ENCODE measurements around the gene SVEP1. TPM values are rescaled to one million over a fixed set of nuclear protein-coding genes. Genes with fewer than 3 reads are reported as not detected.

The SVEP1 gene
- total and polyA plus RNA-seq, 2 donors (not counting 1 experiment from before 2014, with no cell fraction given): not detected

DNA sequence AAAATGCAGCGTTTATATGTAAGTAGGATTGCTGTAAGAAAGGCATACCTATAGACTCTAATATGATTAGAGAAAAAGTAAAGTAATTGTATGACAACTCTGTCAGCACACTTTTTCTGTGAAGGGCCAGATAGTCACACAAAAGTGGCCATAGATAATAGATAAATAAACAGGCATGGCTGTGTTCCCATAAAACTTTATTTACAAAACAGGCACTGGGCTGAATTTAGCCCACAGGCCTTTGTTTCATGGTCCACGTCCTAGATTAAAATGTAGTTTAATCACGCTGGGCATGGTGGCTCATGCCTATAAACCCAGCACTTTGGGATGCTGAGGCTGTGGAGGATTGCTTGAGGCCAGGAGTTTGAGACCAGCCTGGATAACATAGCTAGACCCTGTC, 233.2 kb downstream of the SVEP1 start:
- H3K4me1 Mint-ChIP-seq: no peaks in the 10 kb centered on the region
- Histone ChIP-seq H3K9ac (ENCODE audit: low read length) (no peak overlapping the region), H3K79me2 (ENCODE audit: control insufficient read depth, insufficient read depth, low read length) (no peaks in the 10 kb centered on the region), H4K20me1 (ENCODE audit: control insufficient read depth, insufficient read depth, low read length, poor library complexity, severe bottlenecking) (no peaks in the 10 kb centered on the region), H3K4me1 (ENCODE audit: control insufficient read depth in 2 of 2, insufficient read depth in 2 of 2, low read length in 2 of 2) (no peaks in the 10 kb centered on the region), H3K4me3 (ENCODE audit: control extremely low read depth in 1 of 5, extremely low read depth in 1 of 5, insufficient read depth in 1 of 5, low read depth in 2 of 5, low read length in 4 of 5) (no peak overlapping the region), H2AFZ (ENCODE audit: insufficient read depth, low read depth, low read length, poor library complexity, severe bottlenecking) (no peak overlapping the region), H3K27me3 (replicated peaks in 1 of 4; ENCODE audit: control extremely low read depth in 1 of 4, control insufficient read depth in 3 of 4, insufficient read depth in 4 of 4, low read length in 3 of 4) (no peaks in the 10 kb centered on the region), H3K27ac (ENCODE audit: low read length in 2 of 2) (no peak overlapping the region), H3K4me2 (replicated peaks; ENCODE audit: low read depth, low read length, poor library complexity, severe bottlenecking) (no peak overlapping the region), H3K36me3 (replicated peaks in 1 of 2; ENCODE audit: control extremely low read depth in 1 of 2, control insufficient read depth in 1 of 2, extremely low read depth in 1 of 2, insufficient read depth in 2 of 2, low read length in 1 of 2) (no peaks in the 10 kb centered on the region), H3K9me3 (ENCODE audit: control extremely low read depth in 1 of 3, control insufficient read depth in 2 of 3, insufficient read depth in 1 of 3, low read length in 2 of 3) (no peaks in the 10 kb centered on the region)
- no peak overlapping the region for H3K4me3 Mint-ChIP-seq
- intact Hi-C loops (cut with micrococcal nuclease): no loop called here
- DNase-seq (no peak), ATAC-seq (ENCODE audit: low read depth) (no peak)
- H3K27me3 Mint-ChIP-seq: peaks cover 3% of the 10 kb centered on the region
- H3K9me3 Mint-ChIP-seq (ENCODE audit: insufficient read depth): no peaks in the 10 kb centered on the region
- TF ChIP-seq, protein P1, sequence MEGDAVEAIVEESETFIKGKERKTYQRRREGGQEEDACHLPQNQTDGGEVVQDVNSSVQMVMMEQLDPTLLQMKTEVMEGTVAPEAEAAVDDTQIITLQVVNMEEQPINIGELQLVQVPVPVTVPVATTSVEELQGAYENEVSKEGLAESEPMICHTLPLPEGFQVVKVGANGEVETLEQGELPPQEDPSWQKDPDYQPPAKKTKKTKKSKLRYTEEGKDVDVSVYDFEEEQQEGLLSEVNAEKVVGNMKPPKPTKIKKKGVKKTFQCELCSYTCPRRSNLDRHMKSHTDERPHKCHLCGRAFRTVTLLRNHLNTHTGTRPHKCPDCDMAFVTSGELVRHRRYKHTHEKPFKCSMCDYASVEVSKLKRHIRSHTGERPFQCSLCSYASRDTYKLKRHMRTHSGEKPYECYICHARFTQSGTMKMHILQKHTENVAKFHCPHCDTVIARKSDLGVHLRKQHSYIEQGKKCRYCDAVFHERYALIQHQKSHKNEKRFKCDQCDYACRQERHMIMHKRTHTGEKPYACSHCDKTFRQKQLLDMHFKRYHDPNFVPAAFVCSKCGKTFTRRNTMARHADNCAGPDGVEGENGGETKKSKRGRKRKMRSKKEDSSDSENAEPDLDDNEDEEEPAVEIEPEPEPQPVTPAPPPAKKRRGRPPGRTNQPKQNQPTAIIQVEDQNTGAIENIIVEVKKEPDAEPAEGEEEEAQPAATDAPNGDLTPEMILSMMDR (IDR thresholded peaks at IDR 0.05): no peak
- TF ChIP-seq EZH2 (IDR thresholded peaks at IDR 0.05; ENCODE audit: borderline replicate concordance, insufficient read depth, low read depth, low read length, poor library complexity, severe bottlenecking): no peak
- POLR2A ChIA-PET: no interaction called here
- WGBS (ENCODE audit: insufficient coverage): 36% methylated on average over 2 of the region's 3 CpGs
- H3K27ac Mint-ChIP-seq: no peak overlapping the region
- CTCF ChIA-PET: no interaction called here

DNA sequence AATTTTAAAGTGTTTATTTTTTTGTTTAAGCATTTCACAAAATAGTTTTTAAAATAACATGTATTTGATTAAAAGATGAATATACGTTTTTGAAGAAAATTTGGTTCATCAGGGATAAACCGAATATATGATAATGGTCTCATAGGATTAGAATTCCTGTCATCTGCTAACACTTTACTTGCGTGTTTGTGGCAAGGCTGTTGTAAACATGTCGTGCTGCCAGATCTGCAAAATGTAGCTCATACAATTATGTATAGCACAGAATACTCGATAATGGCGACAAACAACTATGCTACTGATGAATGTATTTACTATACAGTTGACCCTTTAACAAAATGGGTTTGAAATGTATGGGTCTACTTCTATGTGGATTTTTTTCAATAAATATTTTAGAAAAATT, 234.7 kb downstream of the SVEP1 start:
- Histone ChIP-seq H3K36me3 (replicated peaks in 1 of 2; ENCODE audit: control extremely low read depth in 1 of 2, control insufficient read depth in 1 of 2, extremely low read depth in 1 of 2, insufficient read depth in 2 of 2, low read length in 1 of 2) (no peaks in the 10 kb centered on the region), H3K4me1 (ENCODE audit: control insufficient read depth in 2 of 2, insufficient read depth in 2 of 2, low read length in 2 of 2) (no peaks in the 10 kb centered on the region), H3K9ac (ENCODE audit: low read length) (no peak overlapping the region), H3K27ac (ENCODE audit: low read length in 2 of 2) (no peak overlapping the region), H3K79me2 (ENCODE audit: control insufficient read depth, insufficient read depth, low read length) (no peaks in the 10 kb centered on the region), H3K27me3 (replicated peaks in 1 of 4; ENCODE audit: control extremely low read depth in 1 of 4, control insufficient read depth in 3 of 4, insufficient read depth in 4 of 4, low read length in 3 of 4) (no peaks in the 10 kb centered on the region), H4K20me1 (ENCODE audit: control insufficient read depth, insufficient read depth, low read length, poor library complexity, severe bottlenecking) (no peaks in the 10 kb centered on the region), H3K9me3 (ENCODE audit: control extremely low read depth in 1 of 3, control insufficient read depth in 2 of 3, insufficient read depth in 1 of 3, low read length in 2 of 3) (no peaks in the 10 kb centered on the region), H3K4me2 (replicated peaks; ENCODE audit: low read depth, low read length, poor library complexity, severe bottlenecking) (no peak overlapping the region), H3K4me3 (ENCODE audit: control extremely low read depth in 1 of 5, extremely low read depth in 1 of 5, insufficient read depth in 1 of 5, low read depth in 2 of 5, low read length in 4 of 5) (no peak overlapping the region), H2AFZ (ENCODE audit: insufficient read depth, low read depth, low read length, poor library complexity, severe bottlenecking) (no peak overlapping the region)
- H3K9me3 Mint-ChIP-seq (ENCODE audit: insufficient read depth): no peaks in the 10 kb centered on the region
- ATAC-seq (ENCODE audit: low read depth) (no peak), DNase-seq (no peak)
- POLR2A ChIA-PET: no interaction called here
- no peaks in the 10 kb centered on the region for H3K4me1 Mint-ChIP-seq
- CTCF ChIA-PET: no interaction called here
- intact Hi-C loops (cut with micrococcal nuclease): no loop called here
- 100% methylated on average over 1 of the region's 6 CpGs for WGBS (ENCODE audit: insufficient coverage)
- peaks cover 3% of the 10 kb centered on the region for H3K27me3 Mint-ChIP-seq
- TF ChIP-seq, protein P1 (IDR thresholded peaks at IDR 0.05): no peak
- TF ChIP-seq EZH2 (IDR thresholded peaks at IDR 0.05; ENCODE audit: borderline replicate concordance, insufficient read depth, low read depth, low read length, poor library complexity, severe bottlenecking): no peak
- H3K27ac Mint-ChIP-seq: no peak overlapping the region
- no peak overlapping the region for H3K4me3 Mint-ChIP-seq

Measured in B cell (primary cell).